GM23338 (cell line): ENCODE measurements around the gene UNC5A. TPM values are rescaled to one million over a fixed set of nuclear protein-coding genes. Genes with fewer than 3 reads are reported as not detected.

Source experiments
- ATAC-seq: fragments of 200-7000 bp; cut with Tn5 transposase; 3 replicates; pipeline ENCODE4 v1.9.1; 2020
- DNase-seq: peaks from one replicate; pipeline ENCODE4 v3.0.0-alpha.2; 2015; ENCODE audit warnings: low spot score
- H2AFZ ChIP-seq: fragments of 200-600 bp; sonication (generic); 2 replicates; pipeline ENCODE4 v1.8.0; 2016; ENCODE audit warnings: antibody characterized with exemption, mild to moderate bottlenecking, moderate library complexity
- H3F3A ChIP-seq: fragments of 200-600 bp; sonication (generic); replicated peaks from 2 replicates; pipeline ENCODE4 v1.8.0; 2017; ENCODE audit warnings: antibody characterized with exemption, mixed run types, low read depth
- H3K27ac ChIP-seq: fragments of 200-600 bp; sonication (generic); 2 replicates; pipeline ENCODE4 v1.6.1; 2016; ENCODE audit warnings: low read depth
- H3K27me3 ChIP-seq: fragments of 200-600 bp; sonication (generic); 2 replicates; pipeline ENCODE4 v1.8.0; 2016; ENCODE audit warnings: mild to moderate bottlenecking, mixed run types, moderate library complexity; ENCODE audit not compliant: insufficient read depth
- H3K36me3 ChIP-seq: fragments of 200-600 bp; sonication (generic); 2 replicates; pipeline ENCODE4 v1.8.0; 2016; ENCODE audit warnings: mild to moderate bottlenecking; ENCODE audit not compliant: insufficient read depth
- H3K4me1 ChIP-seq: fragments of 200-600 bp; sonication (generic); 2 replicates; pipeline ENCODE4 v1.8.0; 2016; ENCODE audit warnings: mild to moderate bottlenecking, moderate library complexity; ENCODE audit not compliant: insufficient read depth
- H3K4me2 ChIP-seq: fragments of 200-600 bp; sonication (generic); 2 replicates; pipeline ENCODE4 v1.7.1; 2017; ENCODE audit warnings: mixed run types
- H3K4me3 ChIP-seq: fragments of 200-600 bp; sonication (generic); 2 replicates; pipeline ENCODE4 v1.6.1; 2016; ENCODE audit warnings: mixed run types
- H3K79me2 ChIP-seq: fragments of 200-600 bp; sonication (generic); replicated peaks from 2 replicates; pipeline ENCODE4 v1.8.0; 2017; ENCODE audit warnings: mild to moderate bottlenecking; ENCODE audit not compliant: insufficient read depth
- H3K9me2 ChIP-seq: fragments of 200-600 bp; sonication (generic); 2 replicates; pipeline ENCODE4 v1.8.0; 2017; ENCODE audit not compliant: insufficient read depth
- H4K20me1 ChIP-seq: fragments of 200-600 bp; sonication (generic); replicated peaks from 2 replicates; pipeline ENCODE4 v1.8.0; 2017; ENCODE audit warnings: mild to moderate bottlenecking; ENCODE audit not compliant: insufficient read depth
- H3K27ac Mint-ChIP-seq: 2 replicates; pipeline ENCODE4 v1.8.0; 2020; ENCODE audit warnings: inconsistent platforms, mild to moderate bottlenecking, moderate library complexity, mixed read lengths
- H3K27me3 Mint-ChIP-seq: 3 replicates; pipeline ENCODE4 v1.8.0; 2022; ENCODE audit warnings: low read depth, mild to moderate bottlenecking, moderate library complexity, mixed read lengths, inconsistent platforms; ENCODE audit not compliant: insufficient read depth, poor library complexity
- H3K36me3 Mint-ChIP-seq: 3 replicates; pipeline ENCODE4 v1.8.0; 2021; ENCODE audit warnings: low read depth, mild to moderate bottlenecking, inconsistent platforms, moderate library complexity, mixed read lengths
- H3K4me1 Mint-ChIP-seq: 3 replicates; pipeline ENCODE4 v1.8.0; 2020; ENCODE audit warnings: mild to moderate bottlenecking, inconsistent platforms, mixed read lengths
- H3K4me3 Mint-ChIP-seq: 3 replicates; pipeline ENCODE4 v1.8.0; 2021; ENCODE audit warnings: moderate library complexity, mild to moderate bottlenecking, inconsistent platforms, mixed read lengths
- H3K9me3 Mint-ChIP-seq: 3 replicates; pipeline ENCODE4 v1.8.0; 2020; ENCODE audit warnings: moderate library complexity, mild to moderate bottlenecking, inconsistent platforms, mixed read lengths
- CREB1 ChIP-seq: fragments of 250-450 bp; sonication (Bioruptor Pico); IDR thresholded peaks from 2 replicates; pipeline ENCODE4 v1.5.0; 2020; ENCODE audit warnings: low read depth, mild to moderate bottlenecking, moderate library complexity
- EZH2 ChIP-seq: fragments of 200-600 bp; sonication (generic); IDR thresholded peaks from one replicate; pipeline ENCODE4 v1.8.0; 2017; ENCODE audit warnings: antibody characterized with exemption, mild to moderate bottlenecking, low read depth; ENCODE audit not compliant: unreplicated experiment
- EZH2phosphoT487 ChIP-seq: fragments of 200-600 bp; sonication (generic); IDR thresholded peaks from one replicate; pipeline ENCODE4 v1.8.1; 2018; ENCODE audit warnings: antibody characterized with exemption; ENCODE audit not compliant: unreplicated experiment
- NANOG ChIP-seq: IDR thresholded peaks from 2 replicates; pipeline ENCODE4 v1.6.1; 2016; ENCODE audit warnings: antibody characterized with exemption, borderline replicate concordance
- POLR2AphosphoS5 ChIP-seq: IDR thresholded peaks from 2 replicates; pipeline ENCODE4 v1.6.1; 2016; ENCODE audit warnings: antibody characterized with exemption, low read depth
- REST ChIP-seq: IDR thresholded peaks from one replicate; pipeline ENCODE4 v1.6.1; 2018; ENCODE audit warnings: antibody characterized with exemption; ENCODE audit not compliant: unreplicated experiment
- STAT1 ChIP-seq: IDR thresholded peaks from one replicate; pipeline ENCODE4 v1.6.1; 2016; ENCODE audit warnings: antibody characterized with exemption; ENCODE audit not compliant: unreplicated experiment
- ZNF114 ChIP-seq: fragments of 250-450 bp; sonication (Bioruptor Pico); IDR thresholded peaks from 2 replicates; pipeline ENCODE4 v1.5.0; 2020; ENCODE audit warnings: mild to moderate bottlenecking, moderate library complexity
- ZNF462 ChIP-seq: fragments of 250-450 bp; sonication (Bioruptor Pico); IDR thresholded peaks from 2 replicates; pipeline ENCODE4 v1.5.0; 2020; ENCODE audit warnings: mild to moderate bottlenecking, moderate library complexity
- polyA plus RNA-seq: library from polyadenylated mRNA; unstranded; fragments of >200 nt; fragmentation: Nextera tagmentation; extraction: Ambion mirVana; gene quantifications from 2 replicates; pipeline ENCODE4 v1.2.1, GENCODE V29; 2016
- total RNA-seq: library from RNA; depleted of rRNA; stranded (reverse); fragments of >200 nt; shearing (Covaris generic); gene quantifications from 2 replicates; pipeline ENCODE4 v1.2.3, GENCODE V29; 2014

Gene UNC5A
- total and polyA plus RNA-seq, 2 experiments from 2014 or later = 0.92 to 3.9 TPM

GRCh38 chr5:176888016-176888864 lies 77.9 kb downstream of the UNC5A start (continued):
- no peak for TF ChIP-seq ZNF462 (CRISPR knock-in tag)

GRCh38 chr5:176888865-176889165 lies 78.5 kb downstream of the UNC5A start:
- no peaks in the 10 kb centered on the region for H3F3A ChIP-seq
- no peak overlapping the region for H2AFZ ChIP-seq
- no peaks in the 10 kb centered on the region for H3K9me2 ChIP-seq
- H3K4me1 ChIP-seq = no peaks in the 10 kb centered on the region
- no peaks in the 10 kb centered on the region for H3K36me3 ChIP-seq
- H3K27me3 ChIP-seq = no peaks in the 10 kb centered on the region
- H3K9me3 Mint-ChIP-seq = no peaks in the 10 kb centered on the region
- peaks cover 9% of the 10 kb centered on the region; the same call in 1 of the 3 replicates for H3K4me1 Mint-ChIP-seq
- no peak overlapping the region for H3K27ac ChIP-seq
- H3K79me2 ChIP-seq = no peaks in the 10 kb centered on the region
- TF ChIP-seq POLR2AphosphoS5 (no peak), ZNF114 (CRISPR knock-in tag) (no peak), STAT1 (no peak), EZH2phosphoT487 (no peak), EZH2 (no peak), REST (no peak), NANOG (no peak), CREB1 (CRISPR knock-in tag) (no peak)
- H3K4me2 ChIP-seq = no peak overlapping the region
- H3K36me3 Mint-ChIP-seq = no peaks in the 10 kb centered on the region
- no peak for ATAC-seq
- H3K4me3 ChIP-seq = no peak overlapping the region
- H3K27ac Mint-ChIP-seq = no peak overlapping the region
- H3K4me3 Mint-ChIP-seq = no peak overlapping the region
- H3K27me3 Mint-ChIP-seq = peaks cover 9% of the 10 kb centered on the region
- H4K20me1 ChIP-seq = no peaks in the 10 kb centered on the region
- DNase-seq = no peak
